NCI-H146 treated with DMSO at 0.1 percent for 48 hours (cell line): ENCODE measurements around the gene SAC3D1.

Experiments
- DNase-seq: peaks from one replicate; lab custom pipeline; 2025; ENCODE audit not compliant: unreplicated experiment; lab: John Stamatoyannopoulos, UW

The SAC3D1 gene

GRCh38 chr11:65087216-65087615 is 46.2 kb downstream of the SAC3D1 start:
- no peak for DNase-seq

GRCh38 chr11:65087827-65088226 is 46.8 kb downstream of the SAC3D1 start:
- DNase-seq, result no peak

GRCh38 chr11:65089621-65090020 is 48.6 kb downstream of the SAC3D1 start:
- no peak for DNase-seq

- DNase-seq, result no peak
These were observed 49.6 kb downstream of the SAC3D1 start for GRCh38 chr11:65090628-65091027.
